SK-N-SH (cell line): ENCODE measurements around the gene ADH1B.

Experiments
- EP300 ChIP-seq, 2 experiments: IDR thresholded peaks; 2 replicates each; pipeline versions ENCODE4 v1.4.0 to v1.6.1; 2012; ENCODE audit warnings: borderline replicate concordance in 1 of 2, low read depth in 1 of 2, low read length in 1 of 2
- FOSL2 ChIP-seq: IDR thresholded peaks from 2 replicates; pipeline ENCODE4 v1.4.0; 2012; ENCODE audit warnings: low read depth, mild to moderate bottlenecking, moderate library complexity, borderline replicate concordance
- TF ChIP-seq, protein P1 (sequence below): IDR thresholded peaks from 2 replicates; pipeline ENCODE4 v1.4.0; 2012; ENCODE audit warnings: low read depth, borderline replicate concordance
- TF ChIP-seq, protein P2 (sequence below): fragments of 200-600 bp; sonication (generic); IDR thresholded peaks from 2 replicates; pipeline ENCODE4 v1.6.1; 2017; ENCODE audit warnings: antibody characterized with exemption, mild to moderate bottlenecking, moderate library complexity

DNA sequence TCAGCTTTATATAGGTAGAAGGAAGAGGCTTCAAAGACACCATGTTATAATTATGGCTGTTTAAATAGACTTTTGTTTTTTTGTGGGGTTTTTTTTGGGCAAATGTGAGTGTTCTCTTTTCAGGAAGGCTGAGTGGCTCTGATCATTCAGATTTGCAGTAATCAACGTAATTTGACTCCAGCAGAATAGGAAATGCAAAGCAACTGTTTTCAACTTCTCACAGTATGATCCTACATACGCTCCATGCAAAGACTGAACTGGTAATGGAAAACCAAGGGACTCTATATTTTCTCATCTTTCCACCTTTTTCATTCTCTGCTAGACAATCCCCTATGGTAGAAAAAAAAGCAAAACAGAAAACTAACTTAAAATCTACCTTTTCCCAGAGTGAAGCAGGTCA is 10.8 kb downstream of the ADH1B start:
- TF ChIP-seq, protein P1, sequence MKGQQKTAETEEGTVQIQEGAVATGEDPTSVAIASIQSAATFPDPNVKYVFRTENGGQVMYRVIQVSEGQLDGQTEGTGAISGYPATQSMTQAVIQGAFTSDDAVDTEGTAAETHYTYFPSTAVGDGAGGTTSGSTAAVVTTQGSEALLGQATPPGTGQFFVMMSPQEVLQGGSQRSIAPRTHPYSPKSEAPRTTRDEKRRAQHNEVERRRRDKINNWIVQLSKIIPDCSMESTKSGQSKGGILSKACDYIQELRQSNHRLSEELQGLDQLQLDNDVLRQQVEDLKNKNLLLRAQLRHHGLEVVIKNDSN, result no peak
- TF ChIP-seq EP300 (IDR thresholded peaks at IDR 0.05; ENCODE audit: borderline replicate concordance in 1 of 2, low read depth in 1 of 2, low read length in 1 of 2) (no peak), FOSL2 (no peak)
- TF ChIP-seq, protein P2, sequence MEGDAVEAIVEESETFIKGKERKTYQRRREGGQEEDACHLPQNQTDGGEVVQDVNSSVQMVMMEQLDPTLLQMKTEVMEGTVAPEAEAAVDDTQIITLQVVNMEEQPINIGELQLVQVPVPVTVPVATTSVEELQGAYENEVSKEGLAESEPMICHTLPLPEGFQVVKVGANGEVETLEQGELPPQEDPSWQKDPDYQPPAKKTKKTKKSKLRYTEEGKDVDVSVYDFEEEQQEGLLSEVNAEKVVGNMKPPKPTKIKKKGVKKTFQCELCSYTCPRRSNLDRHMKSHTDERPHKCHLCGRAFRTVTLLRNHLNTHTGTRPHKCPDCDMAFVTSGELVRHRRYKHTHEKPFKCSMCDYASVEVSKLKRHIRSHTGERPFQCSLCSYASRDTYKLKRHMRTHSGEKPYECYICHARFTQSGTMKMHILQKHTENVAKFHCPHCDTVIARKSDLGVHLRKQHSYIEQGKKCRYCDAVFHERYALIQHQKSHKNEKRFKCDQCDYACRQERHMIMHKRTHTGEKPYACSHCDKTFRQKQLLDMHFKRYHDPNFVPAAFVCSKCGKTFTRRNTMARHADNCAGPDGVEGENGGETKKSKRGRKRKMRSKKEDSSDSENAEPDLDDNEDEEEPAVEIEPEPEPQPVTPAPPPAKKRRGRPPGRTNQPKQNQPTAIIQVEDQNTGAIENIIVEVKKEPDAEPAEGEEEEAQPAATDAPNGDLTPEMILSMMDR, result no peak
